Umbilical cord (tissue), 2 donors: ENCODE data around the gene SLC15A3. TPM values are rescaled to one million over a fixed set of nuclear protein-coding genes. Genes with fewer than 3 reads are reported as not detected.

Experiments
- DNase-seq: peaks from one replicate; pipeline ENCODE4 v3.0.0-alpha.2; 2015; ENCODE audit warnings: low spot score
- total RNA-seq: library from RNA; depleted of rRNA; stranded (reverse); fragments of >200 nt; gene quantifications from one replicate; pipeline ENCODE4 v1.2.3, GENCODE V29; 2014; ENCODE audit warnings: low replicate concordance; ENCODE audit not compliant: insufficient read depth

Gene SLC15A3
- total RNA-seq, 1 donor from 2014 or later: 6.0 TPM

DNA sequence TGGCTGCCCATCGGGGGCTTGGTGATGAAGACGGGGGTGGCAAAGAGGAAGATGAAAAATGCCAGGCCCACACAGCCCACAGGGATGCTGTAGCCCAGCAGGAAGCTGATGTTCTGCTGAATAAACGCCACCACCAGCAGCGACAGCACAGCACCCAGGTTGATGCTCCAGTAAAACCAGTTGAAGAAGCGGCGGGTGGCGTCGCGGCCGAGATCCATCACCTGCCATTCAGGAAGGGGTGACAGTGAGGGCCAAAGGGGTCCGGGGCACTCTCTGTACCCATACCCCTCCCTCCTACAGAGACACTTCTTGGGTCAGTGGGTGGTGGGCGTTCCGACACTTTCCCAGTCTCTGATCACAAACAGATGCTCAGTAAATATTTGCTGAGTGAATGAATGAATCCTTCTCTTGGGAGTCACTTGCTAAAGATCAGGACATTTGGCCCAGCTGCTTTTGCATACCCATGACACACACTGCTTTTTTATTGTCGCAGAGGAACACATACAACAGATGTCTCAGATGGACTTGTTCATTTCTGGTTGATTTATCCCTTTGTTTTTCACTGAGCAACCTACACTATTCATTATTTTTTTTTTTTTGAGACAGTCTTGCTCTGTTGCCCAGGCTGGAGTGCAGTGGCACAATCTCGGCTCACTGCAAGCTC, 5.2 kb downstream of the SLC15A3 start:
- DNase-seq: no peak

DNA sequence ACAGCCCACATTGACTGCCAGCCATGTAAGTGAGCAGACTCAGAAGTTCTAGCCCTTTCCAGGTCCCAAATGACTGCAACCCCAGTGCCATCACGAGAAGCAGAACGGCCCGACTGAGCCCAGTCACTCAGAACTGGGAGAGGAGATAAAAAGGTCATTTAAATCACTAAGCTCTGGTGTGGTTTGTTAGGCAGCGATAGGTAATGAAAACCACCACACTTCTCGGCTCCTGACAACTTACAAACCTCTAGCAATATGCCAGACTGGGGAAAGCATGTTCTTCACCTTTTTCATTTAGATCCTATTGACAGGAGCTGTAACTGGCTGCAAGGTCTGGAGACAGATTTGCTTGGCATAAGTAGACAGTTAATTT, 6.7 kb downstream of the SLC15A3 start:
- no peak for DNase-seq

DNA sequence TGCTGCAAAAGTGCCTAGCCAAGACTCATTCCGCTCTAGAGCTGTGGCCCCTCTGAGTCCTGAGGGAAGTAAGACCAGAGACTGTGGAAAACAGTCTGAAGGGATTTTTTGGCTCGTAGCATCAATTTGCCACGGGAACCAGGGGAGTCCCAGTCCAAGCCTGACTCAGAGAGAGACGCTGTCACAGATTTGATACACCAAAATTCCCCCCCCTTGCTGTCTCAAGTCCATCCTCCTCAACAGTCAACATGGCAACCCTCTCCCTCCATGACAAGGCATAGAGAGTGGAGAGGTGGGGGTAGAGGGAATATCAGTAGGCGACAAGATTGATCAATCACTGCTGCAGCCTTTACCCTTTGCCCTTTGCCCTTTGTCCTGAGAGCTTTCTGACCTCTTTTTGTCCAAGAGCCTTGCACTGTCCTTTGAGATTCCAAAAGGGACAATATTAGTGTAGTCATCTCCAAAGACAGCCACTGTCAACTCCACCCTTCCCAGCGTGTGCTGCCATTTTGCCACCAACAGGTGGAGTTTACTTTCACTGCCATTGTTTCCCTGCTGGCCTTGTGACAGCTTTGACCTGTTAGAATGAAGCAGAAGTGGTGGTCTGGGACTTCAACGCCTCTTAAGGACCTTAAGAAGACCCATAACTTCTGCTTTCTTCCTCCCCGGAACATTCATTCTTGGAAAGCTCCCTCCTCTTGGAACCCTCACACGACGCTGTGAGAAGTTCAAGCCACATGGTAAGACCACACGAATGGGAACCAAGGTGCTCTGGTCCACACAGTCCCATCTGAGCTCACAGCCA, 7.3 kb downstream of the SLC15A3 start:
- no peak for DNase-seq

DNA sequence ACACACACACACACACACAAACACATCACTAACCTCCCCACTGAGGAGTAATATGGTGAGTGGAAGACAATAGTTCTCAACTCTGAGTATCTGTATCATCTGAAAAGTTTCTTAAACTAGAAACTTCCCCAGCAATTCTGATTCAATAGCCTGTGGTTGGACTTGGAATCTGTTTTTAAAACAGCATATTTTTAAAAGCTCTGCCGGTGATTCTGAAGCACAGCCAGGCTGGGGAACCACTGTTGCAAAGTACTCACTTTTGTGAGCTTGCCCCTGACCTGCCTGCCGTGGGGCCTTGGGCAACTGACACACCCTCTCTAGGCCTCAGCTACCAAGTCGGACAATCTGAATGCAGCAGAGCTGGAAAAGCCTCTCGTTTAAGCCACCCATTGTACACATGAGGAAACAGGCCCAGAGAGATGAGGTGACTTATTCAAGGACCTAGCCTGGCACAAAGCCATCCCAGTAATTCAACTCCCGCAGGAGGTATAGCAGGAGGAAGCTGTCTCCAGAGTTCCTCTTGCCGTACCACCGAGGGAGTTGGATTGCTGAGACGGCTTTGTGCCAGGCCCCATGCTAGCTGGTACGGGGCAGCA, 8.9 kb downstream of the SLC15A3 start:
- no peak for DNase-seq

DNA sequence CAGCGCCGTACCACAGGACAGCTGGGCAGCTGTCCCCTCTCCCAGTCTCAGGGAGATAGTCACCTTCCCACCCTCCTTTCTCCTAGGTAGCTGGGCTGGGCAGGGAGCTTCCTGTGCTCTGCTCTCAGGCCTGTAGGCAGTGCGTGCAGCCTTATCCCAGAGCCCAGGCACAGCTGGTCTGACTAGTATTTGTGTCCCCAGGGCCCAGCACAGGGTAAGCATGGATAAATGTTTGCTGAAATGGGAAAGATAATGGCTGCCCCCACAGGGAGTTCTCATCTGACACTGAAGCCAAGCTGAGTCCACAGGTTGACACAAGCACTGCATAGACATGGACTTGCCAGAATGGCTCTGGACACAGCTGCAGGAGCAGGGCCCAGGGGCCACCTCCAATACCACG, 9.8 kb downstream of the SLC15A3 start:
- DNase-seq: no peak

DNA sequence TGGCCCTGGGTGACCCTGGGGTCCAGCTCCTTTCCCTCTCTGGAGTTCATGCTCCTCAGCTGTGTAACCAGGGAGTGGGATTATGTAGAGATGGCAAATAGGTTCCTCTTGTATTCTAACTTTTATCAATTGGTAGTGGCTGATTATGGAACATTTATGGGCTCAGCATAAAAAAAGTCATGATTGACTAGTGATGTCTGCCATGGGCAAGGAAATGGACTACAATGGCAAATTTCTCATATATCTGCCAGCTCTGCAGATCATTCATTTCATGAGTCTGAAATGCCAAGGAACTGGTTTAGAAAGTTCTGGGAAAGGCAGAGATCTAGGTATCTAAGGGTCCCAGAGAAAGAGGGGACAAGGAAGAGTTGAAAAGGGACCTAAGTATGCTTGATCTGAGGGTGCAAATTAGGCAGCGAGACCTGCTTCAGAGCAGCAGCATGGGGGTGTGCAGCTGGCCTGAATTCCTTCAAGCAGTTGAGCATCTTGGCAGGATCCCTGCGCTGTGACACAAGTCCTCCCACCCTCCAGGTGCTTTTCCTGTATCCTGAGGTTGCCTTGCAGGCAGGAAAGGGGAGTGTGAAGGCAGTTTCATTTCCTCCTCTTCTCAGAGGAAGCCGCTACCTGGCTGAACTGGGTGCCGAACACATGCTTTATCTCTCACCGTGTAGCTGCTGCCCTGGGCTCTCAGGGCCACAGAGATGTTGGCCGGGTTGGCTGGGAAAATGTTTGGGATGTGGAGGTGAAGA, 10.4 kb downstream of the SLC15A3 start:
- no peak for DNase-seq

DNA sequence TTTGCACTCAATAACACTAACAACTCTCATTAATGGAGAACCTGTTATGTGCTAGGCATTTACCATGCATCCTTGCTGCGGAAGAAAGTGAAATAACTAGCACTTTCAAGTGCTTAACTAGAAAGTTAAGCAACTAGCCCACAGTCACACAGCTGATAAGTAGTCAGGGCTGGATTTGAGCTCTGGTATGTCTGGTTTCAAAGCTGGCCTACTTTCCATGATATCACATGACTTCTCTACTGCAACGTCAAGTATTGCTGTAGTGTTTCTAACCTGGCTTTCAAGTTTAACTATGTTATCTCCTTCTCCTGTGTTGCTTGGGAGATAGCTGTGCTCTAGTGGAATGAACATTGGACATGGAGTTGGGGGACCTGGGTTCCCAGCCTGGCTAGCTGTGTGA, 12.1 kb downstream of the SLC15A3 start:
- DNase-seq: peak; percentile 72

DNA sequence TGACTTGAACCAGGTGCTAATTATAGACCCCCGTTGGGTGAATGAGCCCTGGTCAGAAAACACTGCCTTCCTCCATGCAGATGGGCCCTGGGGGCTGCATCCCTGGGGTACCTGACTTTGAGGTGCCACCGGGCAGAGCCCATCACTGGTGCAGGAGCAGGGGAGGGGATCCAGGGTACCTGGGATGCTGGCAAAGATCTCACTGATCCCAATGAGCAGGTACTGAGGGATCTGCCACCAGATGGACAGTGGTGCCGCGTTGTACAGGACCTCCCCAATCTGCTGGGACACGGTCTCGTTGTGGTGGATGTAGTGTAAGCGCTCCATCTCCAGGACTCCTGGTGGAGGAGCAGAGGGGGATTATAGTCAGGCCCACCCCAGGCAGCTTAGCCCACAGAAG, 12.7 kb downstream of the SLC15A3 start:
- DNase-seq: no peak

DNA sequence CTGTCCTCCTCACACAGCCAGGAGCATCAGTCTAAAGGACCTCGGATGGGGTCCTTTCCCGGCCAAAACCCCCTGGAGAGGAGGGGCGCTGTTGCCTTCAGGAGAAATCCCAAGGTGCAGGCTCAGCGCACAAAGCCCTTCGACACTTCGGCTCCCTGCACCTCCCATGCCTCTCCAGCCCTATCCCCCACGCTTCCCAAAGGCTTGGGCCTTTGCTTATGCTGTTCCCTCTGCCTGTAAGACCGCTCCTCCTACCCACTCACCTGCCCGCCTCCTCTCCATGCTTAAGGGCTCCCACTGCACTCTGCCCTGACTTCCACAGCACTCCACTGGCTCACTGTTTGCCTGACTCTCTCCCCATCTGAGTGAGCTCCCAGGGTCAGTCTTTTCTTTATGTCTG, 13.5 kb downstream of the SLC15A3 start:
- no peak for DNase-seq

DNA sequence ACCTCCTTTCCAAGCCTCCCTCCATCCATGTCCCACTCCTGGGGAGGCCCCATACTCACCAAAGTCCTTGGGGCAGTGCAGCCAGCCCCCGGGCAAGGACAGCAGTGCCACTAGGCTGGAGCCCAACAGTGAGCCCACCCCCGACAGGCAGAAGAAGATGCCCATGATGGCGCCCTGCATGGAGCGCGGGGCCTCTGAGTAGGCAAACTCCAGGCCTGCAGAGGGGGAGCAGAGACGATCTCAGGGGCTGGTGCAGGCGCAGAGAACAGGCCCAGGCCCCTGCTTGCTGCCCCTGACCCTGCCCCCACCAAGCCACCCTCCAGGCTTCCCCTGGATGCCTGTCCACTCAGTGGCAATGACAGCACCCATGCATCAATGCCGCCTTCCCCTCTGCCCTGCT, 14.2 kb downstream of the SLC15A3 start:
- no peak for DNase-seq

DNA sequence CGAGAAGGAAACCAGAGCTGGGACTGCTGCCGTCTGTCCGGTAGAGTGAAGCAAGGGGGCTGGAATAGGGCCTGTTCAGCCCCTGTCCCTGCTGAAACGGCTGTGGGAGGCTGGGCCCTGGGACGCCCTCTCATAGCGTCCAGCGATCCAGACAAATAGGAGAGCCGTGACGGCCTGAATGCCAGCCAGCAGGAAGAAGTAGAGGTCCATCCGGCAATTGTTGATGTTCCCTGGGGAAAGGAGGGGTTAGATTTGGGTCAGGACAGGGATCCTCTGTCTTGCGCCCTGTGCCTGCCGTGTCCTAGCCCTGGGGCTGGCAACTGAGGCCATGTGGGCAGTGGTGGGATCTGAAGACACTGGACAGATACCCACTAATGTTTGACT, 14.8 kb downstream of the SLC15A3 start:
- DNase-seq: no peak

DNA sequence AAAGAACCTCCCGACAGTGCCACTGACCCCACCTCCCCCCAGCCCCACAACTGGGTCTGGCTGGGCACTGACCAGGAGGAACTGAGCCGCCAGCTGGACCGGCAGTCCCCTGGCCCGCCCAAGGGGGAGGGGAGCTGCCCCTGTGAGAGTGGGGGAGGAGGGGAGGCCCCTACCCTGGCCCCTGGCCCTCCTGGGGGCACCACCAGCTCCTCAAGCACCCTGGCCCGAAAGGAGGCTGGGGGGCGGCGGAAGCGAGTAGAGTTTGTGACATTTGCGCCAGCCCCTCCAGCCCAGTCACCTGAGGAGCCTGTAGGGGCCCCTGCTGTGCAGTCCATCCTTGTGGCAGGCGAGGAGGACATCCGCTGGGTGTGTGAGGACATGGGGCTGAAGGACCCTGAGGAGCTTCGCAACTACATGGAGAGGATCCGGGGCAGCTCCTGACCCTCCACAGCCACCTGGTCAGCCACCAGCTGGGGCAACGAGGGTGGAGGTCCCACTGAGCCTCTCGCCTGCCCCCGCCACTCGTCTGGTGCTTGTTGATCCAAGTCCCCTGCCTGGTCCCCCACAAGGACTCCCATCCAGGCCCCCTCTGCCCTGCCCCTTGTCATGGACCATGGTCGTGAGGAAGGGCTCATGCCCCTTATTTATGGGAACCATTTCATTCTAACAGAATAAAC, 15.4 kb downstream of the SLC15A3 start:
- no peak for DNase-seq

DNA sequence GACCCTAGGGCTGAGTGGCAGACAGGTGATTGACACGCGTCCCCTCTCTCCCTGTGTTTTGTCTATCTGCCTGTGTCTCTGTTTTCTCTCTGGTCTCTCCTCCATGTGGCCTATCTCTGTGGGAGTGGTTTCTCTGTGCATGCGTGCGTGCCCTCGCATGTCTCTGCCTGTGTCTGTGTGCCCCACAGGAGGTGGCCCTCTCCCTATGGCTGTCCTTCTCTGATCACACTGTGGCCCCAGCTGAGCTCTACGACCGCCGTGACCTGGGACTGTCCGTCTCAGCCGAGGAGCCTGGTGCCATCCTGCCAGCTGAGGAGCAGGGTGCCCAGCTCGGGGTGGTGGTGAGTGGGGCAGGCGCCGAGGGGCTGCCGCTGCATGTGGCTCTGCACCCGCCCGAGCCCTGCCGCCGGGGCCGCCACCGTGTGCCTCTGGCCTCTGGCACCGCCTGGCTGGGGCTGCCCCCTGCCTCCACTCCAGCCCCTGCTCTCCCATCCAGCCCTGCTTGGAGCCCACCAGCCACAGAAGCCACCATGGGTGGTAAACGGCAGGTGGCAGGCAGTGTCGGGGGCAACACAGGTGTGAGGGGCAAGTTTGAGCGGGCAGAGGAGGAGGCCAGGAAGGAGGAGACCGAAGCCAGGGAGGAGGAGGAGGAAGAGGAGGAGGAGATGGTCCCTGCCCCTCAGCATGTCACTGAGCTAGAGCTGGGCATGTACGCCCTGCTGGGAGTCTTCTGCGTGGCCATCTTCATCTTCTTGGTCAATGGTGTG, 16.1 kb downstream of the SLC15A3 start:
- no peak for DNase-seq

DNA sequence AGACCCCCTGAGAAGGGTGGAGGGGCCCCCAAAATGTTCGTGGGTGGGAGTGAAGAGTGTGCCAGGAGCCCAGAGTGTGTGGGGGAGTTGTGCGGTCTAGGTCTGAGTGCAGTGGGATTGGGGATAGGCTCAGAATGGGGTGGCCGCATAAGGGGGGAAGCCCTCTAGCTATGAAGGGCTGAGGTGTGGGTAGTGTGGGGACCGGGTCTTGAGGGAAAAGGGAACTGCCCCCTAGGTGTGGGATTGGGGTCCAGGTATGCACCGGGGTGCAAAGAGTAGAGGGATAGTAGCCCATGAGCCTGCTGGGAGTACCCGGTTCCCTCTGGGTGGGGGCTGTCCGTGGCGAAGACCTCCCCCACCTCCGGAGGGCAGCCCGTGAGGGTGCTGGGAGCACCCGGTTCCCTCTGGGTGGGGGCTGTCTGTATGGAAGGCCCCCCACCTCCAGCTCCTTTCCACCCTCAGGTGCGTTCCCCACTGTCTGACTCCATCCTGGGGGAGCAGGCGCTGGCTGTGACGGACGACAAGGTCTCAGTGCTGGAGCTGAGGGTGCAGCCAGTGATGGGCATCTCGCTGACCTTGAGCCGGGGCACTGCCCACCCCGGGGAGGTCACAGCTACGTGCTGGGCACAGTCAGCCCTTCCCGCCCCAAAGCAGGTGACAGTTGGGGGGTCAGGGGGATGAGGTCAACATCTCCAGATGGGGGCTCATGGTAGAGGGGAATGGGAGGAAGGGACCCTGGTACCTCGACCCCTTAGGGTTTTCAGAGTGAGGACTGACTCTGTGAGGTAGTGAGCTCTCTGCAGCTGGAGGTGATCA, 17.0 kb downstream of the SLC15A3 start:
- DNase-seq: no peak

DNA sequence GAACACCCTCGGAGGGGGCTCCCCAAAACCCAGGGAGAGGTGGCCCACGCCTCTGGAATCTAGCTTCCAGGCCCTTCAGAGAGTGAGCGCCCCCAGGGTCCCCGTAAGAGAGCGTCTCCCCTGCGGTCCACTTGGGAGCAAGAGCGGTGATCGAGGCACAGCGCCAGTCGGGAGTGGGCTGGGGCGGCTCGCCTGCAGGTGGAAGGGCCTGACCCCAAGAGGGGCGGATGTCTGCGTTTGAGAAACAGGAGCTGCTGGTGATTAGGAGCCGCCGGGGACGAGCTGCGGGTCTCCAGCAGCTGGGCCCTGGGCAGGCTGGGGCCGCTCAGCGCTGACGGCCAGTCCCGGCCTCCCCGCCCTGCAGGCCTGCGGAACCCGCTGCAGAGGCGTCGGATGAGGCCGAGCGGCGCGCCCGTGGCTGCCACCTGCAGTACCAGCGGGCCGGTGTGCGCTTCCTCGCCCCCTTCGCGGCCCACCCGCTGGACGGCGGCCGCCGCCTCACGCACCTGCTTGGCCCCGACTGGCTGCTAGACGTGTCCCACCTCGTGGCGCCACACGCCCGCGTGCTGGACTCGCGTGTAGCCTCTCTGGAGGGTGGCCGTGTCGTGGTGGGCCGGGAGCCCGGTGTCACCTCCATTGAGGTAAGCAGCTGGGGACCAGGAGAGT, 17.7 kb downstream of the SLC15A3 start:
- DNase-seq: no peak

DNA sequence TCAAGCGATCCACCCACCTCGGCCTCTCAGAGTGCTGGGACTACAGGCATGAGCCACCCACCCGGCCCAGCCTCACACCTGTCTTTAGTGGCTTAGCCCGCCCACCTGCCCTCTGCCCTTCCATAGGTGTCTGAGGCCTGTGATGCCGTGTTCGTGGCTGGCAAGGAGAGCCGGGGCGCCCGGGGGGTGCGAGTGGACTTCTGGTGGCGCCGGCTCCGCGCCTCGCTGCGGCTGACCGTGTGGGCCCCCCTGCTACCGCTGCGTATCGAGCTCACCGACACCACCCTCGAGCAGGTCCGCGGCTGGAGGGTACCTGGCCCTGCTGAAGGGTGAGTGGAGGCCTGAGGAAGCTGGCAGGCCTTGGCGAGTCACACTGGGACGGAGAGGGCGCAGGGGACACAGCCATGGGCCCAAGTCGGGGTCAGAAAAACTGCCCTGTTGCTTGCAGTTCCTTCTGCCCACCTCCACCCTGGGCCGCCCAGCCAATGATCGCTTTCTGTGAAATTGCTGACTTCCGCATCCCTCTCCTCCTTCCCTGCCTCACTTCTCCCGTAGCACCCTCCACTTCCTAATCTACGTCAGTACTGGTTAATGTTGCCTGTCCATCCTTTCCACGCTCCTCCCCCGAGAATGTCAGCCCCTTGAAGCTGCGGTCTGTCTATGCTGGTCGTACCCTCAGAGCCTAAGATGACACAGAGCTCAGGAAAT, 18.4 kb downstream of the SLC15A3 start:
- no peak for DNase-seq

DNA sequence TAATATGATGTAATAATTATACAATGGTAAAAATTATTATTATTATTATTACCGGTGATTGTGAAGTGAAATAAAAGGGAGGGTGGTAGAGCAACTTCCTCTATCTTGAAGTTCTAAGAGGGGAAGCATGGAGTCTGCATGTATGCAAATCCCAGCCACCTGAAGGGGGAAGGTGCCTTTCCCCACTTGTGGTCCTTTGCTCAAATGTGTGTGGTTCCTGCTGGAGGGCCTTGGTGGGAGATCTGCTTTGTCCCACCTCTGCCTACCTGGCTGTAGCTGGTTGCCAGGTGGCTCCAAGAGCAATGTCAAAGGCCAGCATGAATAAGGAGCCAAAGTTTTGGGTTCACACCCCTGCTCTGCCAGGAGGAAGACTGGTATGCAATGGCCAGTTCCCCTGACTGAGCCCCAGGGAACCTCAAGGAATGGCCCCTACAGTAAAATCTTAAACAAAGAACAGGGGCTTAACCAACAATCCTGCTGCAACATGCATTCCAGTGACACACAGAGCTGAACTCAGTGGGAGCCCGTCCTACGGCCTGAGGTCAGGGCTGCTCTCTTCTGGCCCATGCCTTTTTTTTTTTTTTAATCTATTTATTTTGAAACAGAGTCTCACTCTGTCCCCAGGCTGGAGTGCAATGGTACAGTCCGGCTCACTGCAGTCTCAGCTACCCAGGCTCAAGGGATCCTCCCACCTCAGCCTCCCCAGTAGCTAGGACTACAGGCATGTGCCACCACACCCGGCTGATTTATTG, 19.2 kb downstream of the SLC15A3 start:
- DNase-seq: no peak

DNA sequence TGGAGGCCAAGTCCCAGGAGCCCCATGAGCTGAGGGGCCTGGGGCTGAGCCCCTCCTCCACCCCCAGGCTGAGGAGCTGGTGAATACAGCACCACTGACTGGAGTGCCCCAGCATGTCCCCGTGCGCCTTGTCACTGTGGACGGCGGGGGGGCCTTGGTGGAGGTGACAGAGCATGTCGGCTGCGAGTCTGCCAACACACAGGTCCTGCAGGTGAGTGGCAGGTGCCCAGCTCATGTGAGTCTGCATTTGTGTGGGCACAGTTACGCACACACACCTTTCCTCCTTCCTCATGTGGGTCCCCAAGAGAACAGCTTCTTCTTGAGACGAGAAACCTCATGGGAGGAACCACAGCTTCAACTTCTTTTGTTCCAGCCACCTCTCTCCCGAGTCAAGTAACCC, 20.1 kb downstream of the SLC15A3 start:
- no peak for DNase-seq
